Esophagus squamous epithelium (tissue), 5 donors: ENCODE measurements around the gene CFL1. TPM values are rescaled to one million over a fixed set of nuclear protein-coding genes. Genes with fewer than 3 reads are reported as not detected.

Experiments used
- DNase-seq: peaks from one replicate; lab custom pipeline; 2025; lab: John Stamatoyannopoulos, UW
- H3K27ac ChIP-seq, 4 donors: fragments of 200-600 bp; sonication (generic); one replicate each; pipeline ENCODE4 v1.5.1; 2016 to 2019; ENCODE audit warnings: mild to moderate bottlenecking in 1 of 4
- H3K27me3 ChIP-seq, 4 donors: fragments of 200-600 bp; sonication (generic); 1 replicate in 3 of 4; 2 replicates in 1 of 4; pipeline versions ENCODE4 v1.5.1 to v1.6.0; 2017 to 2021; ENCODE audit warnings: antibody characterized with exemption in 1 of 4
- H3K36me3 ChIP-seq, 3 donors: fragments of 200-600 bp; sonication (generic); one replicate each; pipeline ENCODE4 v1.5.1; 2016 to 2019
- H3K4me1 ChIP-seq, 3 donors: fragments of 200-600 bp; sonication (generic); one replicate each; pipeline ENCODE4 v1.5.1; 2017 to 2019
- H3K4me3 ChIP-seq, 4 donors: fragments of 200-600 bp; sonication (generic); 1 replicate in 3 of 4; 2 replicates in 1 of 4; pipeline ENCODE4 v1.5.1; 2016 to 2019; ENCODE audit warnings: mild to moderate bottlenecking in 2 of 4, moderate library complexity in 1 of 4
- H3K9me3 ChIP-seq, 3 donors: fragments of 200-600 bp; sonication (generic); one replicate each; pipeline ENCODE4 v1.5.1; 2016 to 2019
- POLR2A ChIP-seq, 4 donors: fragments of 450-650 bp; IDR thresholded peaks; one replicate each; pipeline ENCODE4 v1.6.1; 2017; ENCODE audit warnings: antibody characterized with exemption in 4 of 4, mild to moderate bottlenecking in 4 of 4, moderate library complexity in 3 of 4
- WGBS, 2 donors: methylation state at CpG; one replicate each; pipeline ENCODE4 v1.1.5; 2018; 5-methylcytosine and 5-hydroxymethylcytosine counted together
- intact Hi-C: fragments of 100-400 bp; cut with DNase I; formaldehyde crosslinking; loops from one replicate; pipeline ENCODE4 v1.15.0; 2022
- total RNA-seq, 4 donors: library from RNA; depleted of rRNA; stranded (reverse); fragments of >200 nt; gene quantifications; one replicate each; pipeline ENCODE4 v1.1.0, GENCODE V29; 2016
- TF ChIP-seq, protein P1 (sequence below), 6 experiments: fragments of 450-650 bp in 4 of 6; fragments of 200-600 bp in 2 of 6; sonication (generic) in 2 of 6; IDR thresholded peaks; one replicate each; pipeline ENCODE4 v1.5.1; 2016 to 2019; ENCODE audit warnings: antibody characterized with exemption in 6 of 6, mild to moderate bottlenecking in 4 of 6, moderate library complexity in 4 of 6
- donor health status: DM: yes; HTN: yes; CAD: no.

CFL1 gene
- total RNA-seq, 4 donors from 2014 or later, result 453 to 833 (median 750) TPM

DNA sequence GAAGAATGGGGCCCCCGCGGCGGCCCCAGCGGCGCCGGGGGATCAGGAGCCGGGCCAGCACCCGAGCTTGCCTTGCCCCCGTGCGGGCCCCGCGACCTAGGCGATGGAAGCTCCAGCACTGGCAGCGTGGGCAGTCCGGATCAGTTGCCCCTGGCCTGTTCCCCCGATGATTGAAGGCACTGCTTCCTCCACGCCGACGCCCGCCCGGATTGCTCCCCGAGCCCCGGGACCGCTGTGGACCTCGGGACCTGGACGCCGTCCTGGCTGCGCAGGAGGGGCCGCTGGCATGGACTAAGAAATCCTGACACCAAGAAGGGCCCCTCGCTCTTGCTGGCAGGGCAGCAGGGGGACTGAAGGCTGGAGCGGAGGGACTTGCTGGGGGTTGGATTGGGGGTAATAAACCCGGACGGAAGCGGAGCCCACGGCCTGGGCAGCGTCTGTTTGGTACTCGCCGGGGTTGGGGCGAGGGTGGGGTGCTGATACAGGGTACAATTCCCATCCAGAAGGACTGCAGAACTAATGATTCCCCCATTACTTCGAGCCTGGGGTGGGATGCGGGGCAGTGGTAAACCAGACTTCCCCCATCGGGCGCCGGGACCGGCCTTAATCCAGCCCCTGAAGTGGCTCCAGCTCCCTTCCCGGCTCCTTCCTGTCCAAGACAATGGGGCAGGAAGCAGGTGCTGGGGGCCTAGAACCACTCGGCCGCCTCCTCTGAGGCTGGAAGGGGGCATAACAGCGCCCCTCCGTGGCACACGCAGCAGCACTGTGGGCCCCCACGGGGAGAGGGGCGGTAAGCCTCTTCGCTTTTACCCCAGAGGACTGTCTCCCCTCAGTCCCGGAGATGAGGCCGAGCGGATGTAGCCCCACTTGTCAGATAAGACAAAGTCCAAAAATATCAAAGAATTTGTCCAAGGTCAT, 33.5 kb upstream of the CFL1 start:
- H3K36me3 ChIP-seq, result peaks cover 0 to 30% (median 0%) of the 10 kb centered on the region in 3 donors
- H3K4me1 ChIP-seq, result peaks cover 53 to 78% (median 57%) of the 10 kb centered on the region in 3 donors
- no peak for DNase-seq

DNA sequence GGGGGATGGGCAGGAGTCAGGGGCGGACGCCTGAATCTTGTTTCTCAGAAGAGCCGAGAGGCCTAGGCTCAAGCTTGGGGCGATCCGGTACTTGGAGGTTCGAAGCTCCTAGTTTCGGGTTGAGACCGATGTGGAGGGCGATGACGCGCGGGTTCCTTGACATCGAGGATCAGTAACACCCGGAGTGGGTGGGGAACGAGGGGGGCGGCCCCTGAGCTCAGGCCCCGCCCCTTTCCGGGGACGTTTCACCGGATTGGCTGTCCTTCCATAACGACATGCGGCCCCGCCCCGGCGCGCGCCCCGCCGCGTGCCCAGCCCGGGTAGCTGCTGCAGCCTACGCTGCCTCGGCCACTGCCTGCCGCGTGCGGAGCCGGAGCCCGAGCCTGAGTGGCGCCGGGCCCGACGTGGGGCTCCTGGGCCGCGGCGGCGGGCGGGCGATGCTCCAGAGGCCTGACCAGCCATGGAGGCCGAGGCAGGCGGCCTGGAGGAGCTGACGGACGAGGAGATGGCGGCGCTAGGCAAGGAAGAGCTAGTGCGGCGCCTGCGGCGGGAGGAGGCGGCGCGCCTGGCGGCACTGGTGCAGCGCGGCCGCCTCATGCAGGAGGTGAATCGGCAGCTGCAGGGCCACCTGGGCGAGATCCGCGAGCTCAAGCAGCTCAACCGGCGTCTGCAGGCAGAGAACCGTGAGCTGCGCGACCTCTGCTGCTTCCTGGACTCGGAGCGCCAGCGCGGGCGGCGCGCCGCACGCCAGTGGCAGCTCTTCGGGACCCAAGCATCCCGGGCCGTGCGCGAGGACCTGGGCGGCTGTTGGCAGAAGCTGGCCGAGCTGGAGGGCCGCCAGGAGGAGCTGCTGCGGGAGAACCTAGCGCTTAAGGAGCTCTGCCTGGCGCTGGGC, 32.6 kb upstream of the CFL1 start, which contains the start of gene CCDC85B:
Gene CCDC85B (plus strand): TSS at position 350 of the 895 bp plus-strand sequence. CDS start 111 bp downstream, at position 461.
- intact Hi-C loops, result no loop called here
- H3K27me3 ChIP-seq, result no peaks in the 10 kb centered on the region
- peaks cover 0 to 38% (median 3%) of the 10 kb centered on the region in 3 donors for H3K36me3 ChIP-seq
- peaks cover 53 to 82% (median 57%) of the 10 kb centered on the region in 3 donors for H3K4me1 ChIP-seq
- TF ChIP-seq POLR2A (IDR thresholded peaks at IDR 0.05), result peak in 3 of 4 donors; percentile 82 to 99 (median 96)
- TF ChIP-seq, protein P1, sequence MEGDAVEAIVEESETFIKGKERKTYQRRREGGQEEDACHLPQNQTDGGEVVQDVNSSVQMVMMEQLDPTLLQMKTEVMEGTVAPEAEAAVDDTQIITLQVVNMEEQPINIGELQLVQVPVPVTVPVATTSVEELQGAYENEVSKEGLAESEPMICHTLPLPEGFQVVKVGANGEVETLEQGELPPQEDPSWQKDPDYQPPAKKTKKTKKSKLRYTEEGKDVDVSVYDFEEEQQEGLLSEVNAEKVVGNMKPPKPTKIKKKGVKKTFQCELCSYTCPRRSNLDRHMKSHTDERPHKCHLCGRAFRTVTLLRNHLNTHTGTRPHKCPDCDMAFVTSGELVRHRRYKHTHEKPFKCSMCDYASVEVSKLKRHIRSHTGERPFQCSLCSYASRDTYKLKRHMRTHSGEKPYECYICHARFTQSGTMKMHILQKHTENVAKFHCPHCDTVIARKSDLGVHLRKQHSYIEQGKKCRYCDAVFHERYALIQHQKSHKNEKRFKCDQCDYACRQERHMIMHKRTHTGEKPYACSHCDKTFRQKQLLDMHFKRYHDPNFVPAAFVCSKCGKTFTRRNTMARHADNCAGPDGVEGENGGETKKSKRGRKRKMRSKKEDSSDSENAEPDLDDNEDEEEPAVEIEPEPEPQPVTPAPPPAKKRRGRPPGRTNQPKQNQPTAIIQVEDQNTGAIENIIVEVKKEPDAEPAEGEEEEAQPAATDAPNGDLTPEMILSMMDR (IDR thresholded peaks at IDR 0.05), result peak in 3 of 6 experiments; percentile 20 to 25 (median 20)
- no peaks in the 10 kb centered on the region for H3K9me3 ChIP-seq
- WGBS, 2 donors, result 0% methylated on average over 7 to 9 of the region's 94 CpGs
- DNase-seq, result peak; percentile 91
- peak within 1 kb of the TSS; percentile 64 to 90 (median 83) for H3K4me3 ChIP-seq
- H3K27ac ChIP-seq, result peak within 1 kb of the TSS; percentile 93 to 98 (median 97)

More for the DNA sequence above, 33.5 kb upstream of the CFL1 start:
- WGBS, 2 donors, result 3 to 14% methylated on average over 8 to 11 of the region's 57 CpGs
- intact Hi-C loops, result no loop called here
- no peaks in the 10 kb centered on the region for H3K27me3 ChIP-seq
- H3K27ac ChIP-seq, result peak overlapping the region; percentile 93 to 98 (median 97)
- no peaks in the 10 kb centered on the region for H3K9me3 ChIP-seq
- TF ChIP-seq, protein P1 (IDR thresholded peaks at IDR 0.05), result peak in 1 of 6 experiments; percentile 3
- TF ChIP-seq POLR2A (IDR thresholded peaks at IDR 0.05), result peak in 1 of 4 donors; percentile 11
- H3K4me3 ChIP-seq, result peak overlapping the region; percentile 64 to 90 (median 83)

DNA sequence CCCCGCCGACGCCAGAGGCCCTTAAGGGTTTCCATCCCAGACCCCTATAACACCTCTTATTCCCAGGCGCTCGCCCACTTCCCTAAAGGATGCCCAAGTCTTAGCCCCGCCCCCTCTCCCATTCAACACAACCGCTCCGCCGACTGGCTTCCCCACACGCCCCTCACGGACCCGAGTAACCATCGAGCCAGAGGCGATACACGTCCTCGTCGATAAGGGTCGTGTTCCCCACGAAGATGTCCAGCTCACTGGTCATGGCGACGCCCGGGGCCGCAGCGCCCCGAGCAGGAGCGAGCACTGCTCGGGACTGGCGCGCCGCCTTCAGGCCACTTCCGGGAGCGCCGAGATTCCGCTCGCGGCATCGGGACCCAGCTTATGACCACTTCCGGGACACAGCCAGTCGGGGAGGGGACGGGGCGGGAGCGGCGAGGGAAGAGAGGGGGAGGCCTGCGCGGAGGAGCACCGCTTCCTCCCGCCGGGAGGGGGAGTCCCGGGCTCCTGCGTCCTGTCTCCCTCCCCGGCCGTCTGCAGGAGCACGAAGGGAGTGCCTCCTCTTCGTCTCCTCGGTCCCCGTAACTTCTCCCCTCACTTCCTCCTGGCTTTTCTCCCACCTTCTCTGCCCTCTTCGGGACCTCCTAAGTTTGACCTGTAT, 30.3 kb upstream of the CFL1 start, which contains the start of gene FIBP:
Gene FIBP (minus strand): TSS at position 309 of the 652 bp plus-strand sequence. CDS start 53 bp downstream, at position 256.
- H3K9me3 ChIP-seq, result no peaks in the 10 kb centered on the region
- intact Hi-C loops, result no loop called here
- H3K27me3 ChIP-seq, result no peaks in the 10 kb centered on the region
- peaks cover 0 to 49% (median 11%) of the 10 kb centered on the region in 3 donors for H3K36me3 ChIP-seq
- peak within 1 kb of the TSS; percentile 56 to 90 (median 83) for H3K4me3 ChIP-seq
- H3K27ac ChIP-seq, result peak within 1 kb of the TSS; percentile 93 to 98 (median 97)
- 0% methylated on average over 7 to 11 of the region's 57 CpGs for WGBS, 2 donors
- DNase-seq, result peak; percentile 88
- peak in 3 of 4 donors; percentile 59 to 94 (median 81) for TF ChIP-seq POLR2A (IDR thresholded peaks at IDR 0.05)
- TF ChIP-seq, protein P1 (IDR thresholded peaks at IDR 0.05), result peak; percentile 71 to 97 (median 94)
- H3K4me1 ChIP-seq, result peaks cover 42 to 79% (median 46%) of the 10 kb centered on the region in 3 donors

DNA sequence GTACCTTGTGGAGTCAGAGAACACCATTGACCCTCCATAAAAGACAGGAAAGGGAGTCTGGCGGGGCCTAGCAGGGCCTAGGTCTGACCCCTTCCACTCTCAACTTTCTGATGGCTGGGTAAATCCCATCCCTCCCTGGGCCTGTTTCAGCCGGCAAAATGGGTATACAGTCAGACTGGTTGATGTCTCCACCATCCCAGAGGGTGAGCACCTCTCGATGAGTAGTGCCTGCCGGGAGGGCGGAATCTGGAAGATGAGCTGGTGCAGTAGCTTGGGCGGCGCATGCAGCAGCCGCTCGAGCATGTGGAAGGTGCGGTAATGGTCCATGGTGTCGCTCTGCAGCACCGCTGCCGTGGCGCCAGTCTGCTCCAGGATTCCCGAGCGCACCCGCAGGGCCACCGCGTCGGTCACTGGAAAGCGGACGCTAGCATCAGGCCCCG, 29.8 kb upstream of the CFL1 start:
- DNase-seq, result no peak
- H3K4me1 ChIP-seq, result peaks cover 37 to 74% (median 40%) of the 10 kb centered on the region in 3 donors
- H3K4me3 ChIP-seq, result peak overlapping the region; percentile 56 to 90 (median 83)
- H3K27me3 ChIP-seq, result no peaks in the 10 kb centered on the region
- TF ChIP-seq, protein P1 (IDR thresholded peaks at IDR 0.05), result no peak
- no peak for TF ChIP-seq POLR2A (IDR thresholded peaks at IDR 0.05)
- peaks cover 0 to 52% (median 11%) of the 10 kb centered on the region in 3 donors for H3K36me3 ChIP-seq
- H3K27ac ChIP-seq, result peak overlapping the region; percentile 93 to 98 (median 97)
- intact Hi-C loops, result no loop called here
- no peaks in the 10 kb centered on the region for H3K9me3 ChIP-seq
- 3 to 50% methylated on average over 1 to 6 of the region's 23 CpGs for WGBS, 2 donors
